HEK293 (cell line): Measurements from ENCODE around the gene CMTM4.
A peak's percentile ranks its signal among the peaks of the same experiment; 100 is the strongest.

Experiments used
- FEZF1 ChIP-seq: fragments of 450-650 bp; formaldehyde crosslinking; IDR thresholded peaks from 2 replicates; pipeline ENCODE4 v1.5.1; 2016; ENCODE audit warnings: missing biosample characterization, missing genetic modification characterization
- GLI4 ChIP-seq: fragments of 450-650 bp; formaldehyde crosslinking; IDR thresholded peaks from 2 replicates; pipeline ENCODE4 v1.5.1; 2016; ENCODE audit warnings: missing biosample characterization, missing genetic modification characterization
- KLF10 ChIP-seq: fragments of 450-650 bp; IDR thresholded peaks from 2 replicates; pipeline ENCODE4 v1.5.1; 2018; ENCODE audit warnings: missing biosample characterization, mild to moderate bottlenecking, missing genetic modification characterization
- REST ChIP-seq: fragments of 450-650 bp; formaldehyde crosslinking; IDR thresholded peaks from 2 replicates; pipeline ENCODE4 v1.5.1; 2016; ENCODE audit warnings: missing biosample characterization, missing genetic modification characterization
- SALL2 ChIP-seq: fragments of 450-650 bp; formaldehyde crosslinking; IDR thresholded peaks from 2 replicates; pipeline ENCODE4 v1.5.0; 2017; ENCODE audit warnings: missing biosample characterization, mild to moderate bottlenecking, missing genetic modification characterization, borderline replicate concordance
- ZBTB21 ChIP-seq: fragments of 450-650 bp; formaldehyde crosslinking; IDR thresholded peaks from 2 replicates; pipeline ENCODE4 v1.5.1; 2017; ENCODE audit warnings: missing biosample characterization, missing genetic modification characterization
- ZFHX2 ChIP-seq: fragments of 450-650 bp; formaldehyde crosslinking; conservative IDR thresholded peaks from 2 replicates; pipeline ENCODE4 v1.5.1; 2016; ENCODE audit warnings: missing biosample characterization, missing genetic modification characterization
- ZFP41 ChIP-seq: fragments of 450-650 bp; formaldehyde crosslinking; IDR thresholded peaks from 2 replicates; pipeline ENCODE4 v1.5.1; 2016; ENCODE audit warnings: missing biosample characterization, missing genetic modification characterization, borderline replicate concordance
- ZNF433 ChIP-seq: fragments of 450-650 bp; formaldehyde crosslinking; IDR thresholded peaks from 2 replicates; pipeline ENCODE4 v1.5.1; 2016; ENCODE audit warnings: missing biosample characterization, missing genetic modification characterization, low read depth
- ZNF449 ChIP-seq: fragments of 450-650 bp; formaldehyde crosslinking; IDR thresholded peaks from 2 replicates; pipeline ENCODE4 v1.5.1; 2017; ENCODE audit warnings: missing biosample characterization, mild to moderate bottlenecking, missing genetic modification characterization, moderate library complexity
- ZNF514 ChIP-seq: fragments of 450-650 bp; formaldehyde crosslinking; IDR thresholded peaks from 2 replicates; pipeline ENCODE4 v1.5.1; 2016; ENCODE audit warnings: missing biosample characterization, missing genetic modification characterization
- ZNF529 ChIP-seq: fragments of 450-650 bp; formaldehyde crosslinking; IDR thresholded peaks from 2 replicates; pipeline ENCODE4 v1.5.1; 2017; ENCODE audit warnings: missing genetic modification characterization, missing biosample characterization; ENCODE audit not compliant: insufficient replicate concordance
- ZNF549 ChIP-seq: fragments of 450-650 bp; IDR thresholded peaks from 2 replicates; pipeline ENCODE4 v1.5.1; 2018; ENCODE audit warnings: missing biosample characterization, missing genetic modification characterization, mild to moderate bottlenecking, inconsistent platforms, moderate library complexity
- ZNF560 ChIP-seq: fragments of 450-650 bp; formaldehyde crosslinking; IDR thresholded peaks from 2 replicates; pipeline ENCODE4 v1.5.1; 2017; ENCODE audit warnings: missing biosample characterization, missing genetic modification characterization, borderline replicate concordance
- ZNF596 ChIP-seq: fragments of 450-650 bp; IDR thresholded peaks from 2 replicates; pipeline ENCODE4 v1.5.0; 2018; ENCODE audit warnings: missing biosample characterization, mild to moderate bottlenecking, missing genetic modification characterization, moderate library complexity
- ZNF623 ChIP-seq: fragments of 450-650 bp; formaldehyde crosslinking; IDR thresholded peaks from 2 replicates; pipeline ENCODE4 v1.5.1; 2016; ENCODE audit warnings: missing biosample characterization, missing genetic modification characterization
- ZNF660 ChIP-seq: fragments of 450-650 bp; IDR thresholded peaks from 2 replicates; pipeline ENCODE4 v1.5.1; 2018; ENCODE audit warnings: missing biosample characterization, mild to moderate bottlenecking, missing genetic modification characterization
- ZNF677 ChIP-seq: fragments of 450-650 bp; IDR thresholded peaks from 2 replicates; pipeline ENCODE4 v1.5.0; 2018; ENCODE audit warnings: missing biosample characterization, mild to moderate bottlenecking, missing genetic modification characterization, moderate library complexity
- ZNF768 ChIP-seq: fragments of 450-650 bp; formaldehyde crosslinking; IDR thresholded peaks from 2 replicates; pipeline ENCODE4 v1.5.1; 2018; ENCODE audit warnings: missing biosample characterization, mild to moderate bottlenecking, missing genetic modification characterization
- ZNF776 ChIP-seq: fragments of 450-650 bp; formaldehyde crosslinking; IDR thresholded peaks from 2 replicates; pipeline ENCODE4 v1.5.0; 2017; ENCODE audit warnings: missing biosample characterization, missing genetic modification characterization, borderline replicate concordance
- ZNF777 ChIP-seq: fragments of 450-650 bp; formaldehyde crosslinking; IDR thresholded peaks from 2 replicates; pipeline ENCODE4 v1.5.1; 2017; ENCODE audit warnings: missing biosample characterization, missing genetic modification characterization, borderline replicate concordance
- TF ChIP-seq, protein P1 (sequence below): fragments of 450-650 bp; formaldehyde crosslinking; IDR thresholded peaks from 2 replicates; pipeline ENCODE4 v1.5.1; 2017; ENCODE audit warnings: missing biosample characterization, missing genetic modification characterization
- TF ChIP-seq, protein P2 (sequence below): fragments of 450-650 bp; formaldehyde crosslinking; IDR thresholded peaks from 2 replicates; pipeline ENCODE4 v1.5.1; 2016; ENCODE audit warnings: missing biosample characterization, missing genetic modification characterization
- TF ChIP-seq, protein P3 (sequence below): fragments of 450-650 bp; formaldehyde crosslinking; IDR thresholded peaks from 2 replicates; pipeline ENCODE4 v1.5.1; 2016; ENCODE audit warnings: missing biosample characterization, missing genetic modification characterization
- TF ChIP-seq, protein P4 (sequence below): fragments of 450-650 bp; formaldehyde crosslinking; IDR thresholded peaks from 2 replicates; pipeline ENCODE4; 2016; ENCODE audit warnings: missing biosample characterization, missing genetic modification characterization

CMTM4 gene

GRCh38 chr16:66619534-66620428 is 76.8 kb downstream of the CMTM4 start (continued):
- TF ChIP-seq, protein P1, sequence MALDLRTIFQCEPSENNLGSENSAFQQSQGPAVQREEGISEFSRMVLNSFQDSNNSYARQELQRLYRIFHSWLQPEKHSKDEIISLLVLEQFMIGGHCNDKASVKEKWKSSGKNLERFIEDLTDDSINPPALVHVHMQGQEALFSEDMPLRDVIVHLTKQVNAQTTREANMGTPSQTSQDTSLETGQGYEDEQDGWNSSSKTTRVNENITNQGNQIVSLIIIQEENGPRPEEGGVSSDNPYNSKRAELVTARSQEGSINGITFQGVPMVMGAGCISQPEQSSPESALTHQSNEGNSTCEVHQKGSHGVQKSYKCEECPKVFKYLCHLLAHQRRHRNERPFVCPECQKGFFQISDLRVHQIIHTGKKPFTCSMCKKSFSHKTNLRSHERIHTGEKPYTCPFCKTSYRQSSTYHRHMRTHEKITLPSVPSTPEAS = no peak
- TF ChIP-seq ZFP41 (tag by site-specific recombination) (no peak), KLF10 (no peak), ZNF449 (peak; percentile 87; the same call in 1 of the 2 replicates), REST (tag by site-specific recombination) (no peak), ZNF560 (tag by site-specific recombination) (no peak), ZNF777 (no peak), ZNF529 (no peak), ZNF768 (tag by site-specific recombination) (no peak), ZNF596 (tag by site-specific recombination) (no peak), SALL2 (tag by site-specific recombination) (no peak), ZNF776 (tag by site-specific recombination) (no peak), FEZF1 (tag by site-specific recombination) (peak; percentile 93), ZFHX2 (no peak), ZNF677 (tag by site-specific recombination) (no peak), GLI4 (tag by site-specific recombination) (no peak), ZBTB21 (tag by site-specific recombination) (peak; percentile 92), ZNF549 (tag by site-specific recombination) (no peak), ZNF514 (tag by site-specific recombination) (no peak), ZNF660 (tag by site-specific recombination) (peak; percentile 75), ZNF433 (tag by site-specific recombination) (no peak), ZNF623 (tag by site-specific recombination) (no peak)
- TF ChIP-seq, protein P2, sequence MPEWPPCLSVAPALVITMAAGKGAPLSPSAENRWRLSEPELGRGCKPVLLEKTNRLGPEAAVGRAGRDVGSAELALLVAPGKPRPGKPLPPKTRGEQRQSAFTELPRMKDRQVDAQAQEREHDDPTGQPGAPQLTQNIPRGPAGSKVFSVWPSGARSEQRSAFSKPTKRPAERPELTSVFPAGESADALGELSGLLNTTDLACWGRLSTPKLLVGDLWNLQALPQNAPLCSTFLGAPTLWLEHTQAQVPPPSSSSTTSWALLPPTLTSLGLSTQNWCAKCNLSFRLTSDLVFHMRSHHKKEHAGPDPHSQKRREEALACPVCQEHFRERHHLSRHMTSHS (tag by site-specific recombination) = no peak
- TF ChIP-seq, protein P3, sequence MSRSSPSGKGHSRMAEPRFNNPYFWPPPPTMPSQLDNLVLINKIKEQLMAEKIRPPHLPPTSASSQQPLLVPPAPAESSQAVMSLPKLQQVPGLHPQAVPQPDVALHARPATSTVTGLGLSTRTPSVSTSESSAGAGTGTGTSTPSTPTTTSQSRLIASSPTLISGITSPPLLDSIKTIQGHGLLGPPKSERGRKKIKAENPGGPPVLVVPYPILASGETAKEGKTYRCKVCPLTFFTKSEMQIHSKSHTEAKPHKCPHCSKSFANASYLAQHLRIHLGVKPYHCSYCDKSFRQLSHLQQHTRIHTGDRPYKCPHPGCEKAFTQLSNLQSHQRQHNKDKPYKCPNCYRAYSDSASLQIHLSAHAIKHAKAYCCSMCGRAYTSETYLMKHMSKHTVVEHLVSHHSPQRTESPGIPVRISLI (tag by site-specific recombination) = no peak
- TF ChIP-seq, protein P4, sequence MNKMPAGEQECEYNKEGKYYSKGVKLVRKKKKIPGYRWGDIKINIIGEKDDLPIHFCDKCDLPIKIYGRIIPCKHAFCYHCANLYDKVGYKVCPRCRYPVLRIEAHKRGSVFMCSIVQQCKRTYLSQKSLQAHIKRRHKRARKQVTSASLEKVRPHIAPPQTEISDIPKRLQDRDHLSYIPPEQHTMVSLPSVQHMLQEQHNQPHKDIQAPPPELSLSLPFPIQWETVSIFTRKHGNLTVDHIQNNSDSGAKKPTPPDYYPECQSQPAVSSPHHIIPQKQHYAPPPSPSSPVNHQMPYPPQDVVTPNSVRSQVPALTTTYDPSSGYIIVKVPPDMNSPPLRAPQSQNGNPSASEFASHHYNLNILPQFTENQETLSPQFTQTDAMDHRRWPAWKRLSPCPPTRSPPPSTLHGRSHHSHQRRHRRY (tag by site-specific recombination) = no peak
